ENCODE data around the gene NPIPA7. TPM values are rescaled to one million over a fixed set of nuclear protein-coding genes. Genes with fewer than 3 reads are reported as not detected.

NPIPA7 gene
- total RNA-seq = 4.7 and 7.4 TPM in 2 replicates

GRCh38 chr16:16378840-16379239 lies at the start of gene NPIPA7:
Gene NPIPA7 (plus strand): TSS chr16:16379140. CDS start chr16:16379245, 105 bp downstream.

Other genes with a start within 250 kb of the NPIPA7 start
- 0.12 and 1.4 TPM in 2 replicates for gene ABCC6, start 155.6 kb upstream of the NPIPA7 start, total RNA-seq
- gene NOMO3, start 146.6 kb upstream of the NPIPA7 start, total RNA-seq = 34.3 and 70.9 TPM in 2 replicates